ENCODE measurements around the gene ASB16. TPM values are rescaled to one million over a fixed set of nuclear protein-coding genes. Genes with fewer than 3 reads are reported as not detected.

Gene ASB16
- total RNA-seq, 1 experiment from 2014 or later: 0.37 TPM

DNA sequence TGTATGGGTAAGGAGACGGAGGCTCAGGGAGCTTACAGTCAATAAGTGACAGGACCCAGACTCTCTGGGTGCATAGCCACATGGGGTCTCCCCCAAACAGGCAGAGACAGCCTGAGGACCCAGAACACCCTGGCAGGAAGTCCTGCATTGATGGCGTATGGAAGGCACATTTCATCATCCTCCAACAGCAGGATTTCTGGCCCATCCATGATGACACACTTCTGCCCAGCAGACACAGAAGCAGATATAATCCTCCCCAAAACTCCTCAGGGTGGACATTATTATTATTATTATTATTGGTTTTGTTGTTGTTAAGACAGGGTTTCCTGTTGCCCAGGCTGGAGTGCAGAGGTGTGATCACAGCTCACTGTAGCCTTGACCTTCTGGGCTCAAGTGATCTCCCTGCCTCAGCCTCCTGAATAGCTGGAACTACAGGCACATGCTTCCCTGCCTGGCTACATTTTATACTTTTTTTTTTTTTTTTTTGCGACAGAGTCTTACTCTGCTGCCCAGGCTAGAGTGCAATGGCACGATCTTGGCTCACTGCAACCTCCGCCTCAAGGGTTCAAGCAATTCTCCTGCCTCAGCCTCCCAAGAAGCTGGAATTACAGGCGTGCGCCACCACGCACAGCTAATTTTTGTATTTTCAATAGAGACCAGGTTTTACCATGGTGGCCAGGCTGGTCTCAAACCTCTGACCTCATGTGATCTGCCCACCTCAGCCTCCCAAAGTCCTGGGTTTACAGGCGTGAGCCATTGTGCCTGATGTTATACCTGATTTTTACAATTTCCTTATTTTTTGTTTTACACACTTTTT, 35.5 kb upstream of the ASB16 start:
- intact Hi-C loops (cut with micrococcal nuclease): no loop called here
- Histone ChIP-seq H3K36me3 (ENCODE audit: control insufficient read depth in 1 of 2, insufficient read depth in 2 of 2, low read length in 2 of 2) (no peaks in the 10 kb centered on the region), H3K9me2 (ENCODE audit: insufficient read depth) (no peaks in the 10 kb centered on the region), H3K9me3 (ENCODE audit: control insufficient read depth in 1 of 2, insufficient read depth in 1 of 2, low read depth in 1 of 2, low read length in 2 of 2) (no peaks in the 10 kb centered on the region), H2AFZ (ENCODE audit: low read depth, low read length, poor library complexity, severe bottlenecking) (no peak overlapping the region), H3K4me1 (ENCODE audit: control insufficient read depth in 1 of 2, insufficient read depth in 2 of 2, low read length in 2 of 2) (peaks cover 24 to 31% of the 10 kb centered on the region in 2 experiments), H3K27me3 (ENCODE audit: insufficient read depth, low read length) (no peaks in the 10 kb centered on the region), H4K20me1 (ENCODE audit: insufficient read depth) (no peaks in the 10 kb centered on the region), H3K4me3 (replicated peaks in 1 of 2; ENCODE audit: low read depth in 1 of 2, low read length in 2 of 2) (no peak overlapping the region), H3K27ac (ENCODE audit: low read depth, low read length) (no peak overlapping the region), H3K4me2 (ENCODE audit: low read length) (no peak overlapping the region), H3K79me2 (ENCODE audit: insufficient read depth, low read length) (no peaks in the 10 kb centered on the region), H3K9ac (ENCODE audit: low read length) (no peak overlapping the region)
- no peak for TF ChIP-seq ZFX (IDR thresholded peaks at IDR 0.05)
- TF ChIP-seq, protein P1, sequence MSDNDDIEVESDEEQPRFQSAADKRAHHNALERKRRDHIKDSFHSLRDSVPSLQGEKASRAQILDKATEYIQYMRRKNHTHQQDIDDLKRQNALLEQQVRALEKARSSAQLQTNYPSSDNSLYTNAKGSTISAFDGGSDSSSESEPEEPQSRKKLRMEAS (IDR thresholded peaks at IDR 0.05): no peak
- no peak for ATAC-seq
- ChIA-PET POLR2A (no interaction called here), CTCF (no interaction called here), RAD21 (ENCODE audit: low non-redundant PET in 1 of 2, low total read pairs in 2 of 2, uncharacterized antibody in 2 of 2, unreplicated experiment in 2 of 2) (no interaction called here)
- BruUV-seq (replicated peaks): no TSS peak
- no peak for DNase-seq (ENCODE audit: low read depth, low spot score)

DNA sequence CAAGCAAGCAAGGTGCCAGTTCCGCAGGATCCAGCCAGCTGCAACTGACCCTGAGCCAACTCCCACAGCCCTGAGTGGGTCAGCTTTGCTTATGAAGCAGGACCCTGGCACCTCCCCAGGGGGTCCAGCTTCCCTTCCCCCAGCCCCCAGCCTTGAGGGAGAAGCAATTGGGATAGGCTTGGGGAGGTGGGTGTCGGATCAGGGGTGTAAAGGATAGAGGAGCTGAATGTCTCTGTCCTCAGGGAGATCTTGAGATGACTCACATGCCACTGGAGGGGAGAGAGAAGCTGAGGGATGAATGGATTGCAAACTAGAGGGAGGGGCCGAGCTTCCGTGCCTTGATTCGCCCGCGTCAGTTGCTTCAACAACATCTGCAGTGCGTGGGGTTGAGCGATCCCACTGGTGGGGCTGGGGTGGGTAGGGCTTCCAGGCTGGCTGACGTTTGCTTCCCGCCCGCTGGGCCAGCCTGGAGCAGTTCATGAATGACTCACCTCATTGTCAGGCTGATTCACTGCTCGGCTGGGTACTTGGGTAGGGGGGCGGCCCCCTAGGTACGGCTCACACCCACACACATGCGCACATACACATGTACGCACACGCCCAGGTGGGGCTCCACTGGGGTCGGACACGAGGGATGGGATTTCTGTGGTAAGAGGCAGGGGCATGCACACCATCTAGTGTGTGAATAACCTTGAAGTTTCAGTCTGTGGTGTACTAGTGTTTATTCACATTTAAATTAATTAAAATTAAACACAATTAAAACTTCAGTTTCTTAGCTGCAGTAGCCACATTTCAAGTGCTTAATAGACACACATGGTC, 32.4 kb upstream of the ASB16 start:
- Histone ChIP-seq H3K4me3 (replicated peaks in 1 of 2; ENCODE audit: low read depth in 1 of 2, low read length in 2 of 2) (peak overlapping the region; percentile 28 to 57), H3K36me3 (ENCODE audit: control insufficient read depth in 1 of 2, insufficient read depth in 2 of 2, low read length in 2 of 2) (no peaks in the 10 kb centered on the region), H3K4me1 (ENCODE audit: control insufficient read depth in 1 of 2, insufficient read depth in 2 of 2, low read length in 2 of 2) (peaks cover 28 to 38% of the 10 kb centered on the region in 2 experiments), H3K27me3 (ENCODE audit: insufficient read depth, low read length) (no peaks in the 10 kb centered on the region), H4K20me1 (ENCODE audit: insufficient read depth) (no peaks in the 10 kb centered on the region), H3K9me2 (ENCODE audit: insufficient read depth) (no peaks in the 10 kb centered on the region), H3K4me2 (ENCODE audit: low read length) (peak overlapping the region; percentile 98), H3K9me3 (ENCODE audit: control insufficient read depth in 1 of 2, insufficient read depth in 1 of 2, low read depth in 1 of 2, low read length in 2 of 2) (no peaks in the 10 kb centered on the region), H2AFZ (ENCODE audit: low read depth, low read length, poor library complexity, severe bottlenecking) (no peak overlapping the region), H3K27ac (ENCODE audit: low read depth, low read length) (peak overlapping the region; percentile 67), H3K9ac (ENCODE audit: low read length) (peak overlapping the region; percentile 77), H3K79me2 (ENCODE audit: insufficient read depth, low read length) (peaks cover 13% of the 10 kb centered on the region)
- CTCF ChIA-PET: interaction anchor here (0.7 to 1.8 kb wide), 7 partner anchors 12 to 55 kb away, joined by 3 to 10 read pairs (median 6); partner anchors contain the start of gene HDAC5
- DNase-seq (ENCODE audit: low read depth, low spot score) (peak; percentile 95), ATAC-seq (peak; percentile 84)
- RAD21 ChIA-PET (ENCODE audit: low non-redundant PET in 1 of 2, low total read pairs in 2 of 2, uncharacterized antibody in 2 of 2, unreplicated experiment in 2 of 2): interaction anchor here in 1 of 2 experiments (1.0 kb wide), 1 partner anchor 14 kb away, joined by 3 read pairs; the partner anchor contains the start of gene HDAC5
- BruUV-seq (replicated peaks): no TSS peak
- intact Hi-C loops (cut with micrococcal nuclease): loop anchor here (1.0 kb wide), 1 partner anchor 14 kb away; no protein-coding TSS in a partner anchor
- POLR2A ChIA-PET: interaction anchor here (1.0 to 1.7 kb wide), 5 partner anchors 9 to 81 kb away, joined by 3 to 14 read pairs (median 3); partner anchors contain the start of genes HDAC5 and UBTF
- TF ChIP-seq EZH2phosphoT487 (IDR thresholded peaks at IDR 0.05; ENCODE audit: borderline replicate concordance) (no peak), ZNF274 (IDR thresholded peaks at IDR 0.05; ENCODE audit: low read depth, low read length) (no peak), ELF1 (IDR thresholded peaks at IDR 0.05; ENCODE audit: borderline replicate concordance, low read depth) (no peak), JUND (IDR thresholded peaks at IDR 0.05) (peak; percentile 98)
- TF ChIP-seq, protein P2, sequence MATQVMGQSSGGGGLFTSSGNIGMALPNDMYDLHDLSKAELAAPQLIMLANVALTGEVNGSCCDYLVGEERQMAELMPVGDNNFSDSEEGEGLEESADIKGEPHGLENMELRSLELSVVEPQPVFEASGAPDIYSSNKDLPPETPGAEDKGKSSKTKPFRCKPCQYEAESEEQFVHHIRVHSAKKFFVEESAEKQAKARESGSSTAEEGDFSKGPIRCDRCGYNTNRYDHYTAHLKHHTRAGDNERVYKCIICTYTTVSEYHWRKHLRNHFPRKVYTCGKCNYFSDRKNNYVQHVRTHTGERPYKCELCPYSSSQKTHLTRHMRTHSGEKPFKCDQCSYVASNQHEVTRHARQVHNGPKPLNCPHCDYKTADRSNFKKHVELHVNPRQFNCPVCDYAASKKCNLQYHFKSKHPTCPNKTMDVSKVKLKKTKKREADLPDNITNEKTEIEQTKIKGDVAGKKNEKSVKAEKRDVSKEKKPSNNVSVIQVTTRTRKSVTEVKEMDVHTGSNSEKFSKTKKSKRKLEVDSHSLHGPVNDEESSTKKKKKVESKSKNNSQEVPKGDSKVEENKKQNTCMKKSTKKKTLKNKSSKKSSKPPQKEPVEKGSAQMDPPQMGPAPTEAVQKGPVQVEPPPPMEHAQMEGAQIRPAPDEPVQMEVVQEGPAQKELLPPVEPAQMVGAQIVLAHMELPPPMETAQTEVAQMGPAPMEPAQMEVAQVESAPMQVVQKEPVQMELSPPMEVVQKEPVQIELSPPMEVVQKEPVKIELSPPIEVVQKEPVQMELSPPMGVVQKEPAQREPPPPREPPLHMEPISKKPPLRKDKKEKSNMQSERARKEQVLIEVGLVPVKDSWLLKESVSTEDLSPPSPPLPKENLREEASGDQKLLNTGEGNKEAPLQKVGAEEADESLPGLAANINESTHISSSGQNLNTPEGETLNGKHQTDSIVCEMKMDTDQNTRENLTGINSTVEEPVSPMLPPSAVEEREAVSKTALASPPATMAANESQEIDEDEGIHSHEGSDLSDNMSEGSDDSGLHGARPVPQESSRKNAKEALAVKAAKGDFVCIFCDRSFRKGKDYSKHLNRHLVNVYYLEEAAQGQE (IDR thresholded peaks at IDR 0.05; ENCODE audit: low read depth): no peak
- TF ChIP-seq, protein P3, sequence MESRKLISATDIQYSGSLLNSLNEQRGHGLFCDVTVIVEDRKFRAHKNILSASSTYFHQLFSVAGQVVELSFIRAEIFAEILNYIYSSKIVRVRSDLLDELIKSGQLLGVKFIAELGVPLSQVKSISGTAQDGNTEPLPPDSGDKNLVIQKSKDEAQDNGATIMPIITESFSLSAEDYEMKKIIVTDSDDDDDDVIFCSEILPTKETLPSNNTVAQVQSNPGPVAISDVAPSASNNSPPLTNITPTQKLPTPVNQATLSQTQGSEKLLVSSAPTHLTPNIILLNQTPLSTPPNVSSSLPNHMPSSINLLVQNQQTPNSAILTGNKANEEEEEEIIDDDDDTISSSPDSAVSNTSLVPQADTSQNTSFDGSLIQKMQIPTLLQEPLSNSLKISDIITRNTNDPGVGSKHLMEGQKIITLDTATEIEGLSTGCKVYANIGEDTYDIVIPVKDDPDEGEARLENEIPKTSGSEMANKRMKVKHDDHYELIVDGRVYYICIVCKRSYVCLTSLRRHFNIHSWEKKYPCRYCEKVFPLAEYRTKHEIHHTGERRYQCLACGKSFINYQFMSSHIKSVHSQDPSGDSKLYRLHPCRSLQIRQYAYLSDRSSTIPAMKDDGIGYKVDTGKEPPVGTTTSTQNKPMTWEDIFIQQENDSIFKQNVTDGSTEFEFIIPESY (IDR thresholded peaks at IDR 0.05; ENCODE audit: extremely low read depth, insufficient replicate concordance, low read length): no peak
- TF ChIP-seq, protein P4, sequence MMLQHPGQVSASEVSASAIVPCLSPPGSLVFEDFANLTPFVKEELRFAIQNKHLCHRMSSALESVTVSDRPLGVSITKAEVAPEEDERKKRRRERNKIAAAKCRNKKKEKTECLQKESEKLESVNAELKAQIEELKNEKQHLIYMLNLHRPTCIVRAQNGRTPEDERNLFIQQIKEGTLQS (IDR thresholded peaks at IDR 0.05): no peak
- TF ChIP-seq, protein P1 (IDR thresholded peaks at IDR 0.05): peak; percentile 90

All from HCT116 (cell line).